GM18498 (cell line): ENCODE data around the gene CCDC102A.

Experiments used
- ATAC-seq: cut with Tn5 transposase; IDR thresholded peaks from one replicate; pipeline ENCODE4 v1.9.1; 2021; ENCODE audit warnings: mild to moderate bottlenecking, moderate library complexity; ENCODE audit not compliant: unreplicated experiment

CCDC102A gene

DNA sequence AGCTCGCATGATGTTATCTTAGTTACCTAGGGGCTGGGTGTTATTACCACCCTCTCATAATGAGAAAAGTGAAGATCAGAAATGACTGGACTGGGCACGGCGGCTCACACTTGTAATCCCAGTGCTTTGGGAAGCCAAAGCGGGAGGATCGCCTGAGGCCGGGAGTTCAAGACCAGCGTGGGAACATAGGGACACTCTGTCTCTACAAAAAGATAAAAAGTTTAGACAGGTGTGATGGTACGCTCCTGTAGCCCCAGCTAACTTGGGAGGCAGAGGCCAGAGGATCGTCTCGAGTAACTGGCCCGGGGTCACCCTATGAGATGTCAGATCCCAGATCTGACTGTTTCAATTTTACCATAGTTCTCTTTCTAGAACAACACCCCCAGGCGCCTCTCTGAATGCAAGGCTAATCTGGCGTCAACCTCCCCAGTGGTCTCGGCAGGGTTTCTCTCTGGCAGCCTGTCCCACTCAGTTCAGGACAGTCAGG is 1.9 kb upstream of the CCDC102A start:
- no peak for ATAC-seq

DNA sequence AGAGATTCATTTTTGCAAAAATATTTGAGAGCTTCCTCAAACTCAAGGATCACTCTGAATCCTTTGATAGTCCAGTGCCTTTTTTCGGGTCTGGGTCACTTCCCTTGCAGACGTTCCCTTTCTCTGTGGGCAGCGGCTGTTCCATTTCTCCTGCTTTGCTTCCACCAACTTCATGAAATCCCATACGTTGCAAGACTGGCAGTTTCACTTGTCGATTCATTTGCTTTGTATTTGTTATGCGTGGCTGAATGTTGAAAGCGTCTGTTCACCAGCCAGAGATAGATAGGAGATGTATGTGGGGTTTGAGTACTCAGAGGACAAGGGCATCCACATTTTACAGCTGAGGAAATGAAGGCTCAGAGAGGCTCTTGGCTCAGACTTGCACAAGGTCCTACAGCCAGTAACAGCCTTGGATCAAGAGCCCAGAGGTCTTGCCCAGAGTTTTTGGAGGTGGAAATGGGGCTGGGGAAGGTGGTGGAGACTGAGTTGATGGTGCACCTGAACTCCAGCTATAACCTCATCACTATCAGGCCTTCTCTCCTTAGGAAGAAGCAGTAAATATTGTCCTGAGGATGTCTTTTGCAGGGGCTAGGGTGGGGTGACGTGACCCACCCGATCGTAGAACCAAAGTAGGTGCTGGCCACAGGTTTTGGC is 1.3 kb upstream of the CCDC102A start:
- ATAC-seq, result no peak

DNA sequence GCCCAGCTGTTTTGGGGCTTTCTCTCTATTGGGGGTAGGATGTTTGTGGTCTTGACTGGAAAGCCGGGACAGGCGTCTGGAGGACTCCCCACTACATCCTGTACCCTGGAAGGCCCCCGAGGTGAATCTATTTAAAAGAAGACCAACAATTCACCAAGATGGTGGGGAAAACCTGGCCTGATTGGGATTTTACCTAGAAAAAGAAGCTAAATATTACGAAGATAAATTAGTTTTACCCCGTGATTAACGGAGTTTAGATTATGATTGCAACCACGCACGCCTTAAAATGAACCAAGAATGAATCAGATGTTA is 779 bp upstream of the CCDC102A start:
- no peak for ATAC-seq

DNA sequence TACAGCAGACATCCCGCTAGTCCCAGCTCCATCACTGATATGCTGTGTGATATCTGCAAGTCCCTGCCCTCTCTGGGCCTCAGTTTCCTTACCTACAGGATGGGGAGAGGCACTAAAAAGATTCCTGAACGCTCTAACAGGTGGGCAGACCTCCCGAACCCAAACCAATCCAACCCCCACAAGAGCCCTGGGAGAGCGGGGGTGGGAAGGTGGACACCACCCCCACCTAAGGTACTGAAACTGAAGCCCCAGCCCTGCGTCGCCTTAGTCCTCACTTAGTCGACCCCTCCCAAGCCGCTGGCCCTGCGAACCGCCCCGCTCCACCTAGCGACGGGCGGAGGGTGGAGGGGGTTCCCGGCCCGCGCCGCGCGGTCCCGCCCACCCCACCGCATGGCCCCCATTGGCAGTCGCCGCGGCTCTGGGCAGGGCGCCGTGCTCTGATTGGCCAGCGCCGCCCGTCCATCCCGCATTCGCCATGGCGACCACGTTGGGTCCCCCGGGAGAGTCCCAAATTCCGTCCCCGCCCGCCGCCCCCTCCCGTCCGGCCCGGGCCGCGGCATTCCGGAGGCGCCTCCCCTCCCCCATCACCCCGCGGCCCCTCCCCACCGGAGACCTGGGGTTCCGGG is 578 bp downstream of the CCDC102A start:
- ATAC-seq, result peak; percentile 72

DNA sequence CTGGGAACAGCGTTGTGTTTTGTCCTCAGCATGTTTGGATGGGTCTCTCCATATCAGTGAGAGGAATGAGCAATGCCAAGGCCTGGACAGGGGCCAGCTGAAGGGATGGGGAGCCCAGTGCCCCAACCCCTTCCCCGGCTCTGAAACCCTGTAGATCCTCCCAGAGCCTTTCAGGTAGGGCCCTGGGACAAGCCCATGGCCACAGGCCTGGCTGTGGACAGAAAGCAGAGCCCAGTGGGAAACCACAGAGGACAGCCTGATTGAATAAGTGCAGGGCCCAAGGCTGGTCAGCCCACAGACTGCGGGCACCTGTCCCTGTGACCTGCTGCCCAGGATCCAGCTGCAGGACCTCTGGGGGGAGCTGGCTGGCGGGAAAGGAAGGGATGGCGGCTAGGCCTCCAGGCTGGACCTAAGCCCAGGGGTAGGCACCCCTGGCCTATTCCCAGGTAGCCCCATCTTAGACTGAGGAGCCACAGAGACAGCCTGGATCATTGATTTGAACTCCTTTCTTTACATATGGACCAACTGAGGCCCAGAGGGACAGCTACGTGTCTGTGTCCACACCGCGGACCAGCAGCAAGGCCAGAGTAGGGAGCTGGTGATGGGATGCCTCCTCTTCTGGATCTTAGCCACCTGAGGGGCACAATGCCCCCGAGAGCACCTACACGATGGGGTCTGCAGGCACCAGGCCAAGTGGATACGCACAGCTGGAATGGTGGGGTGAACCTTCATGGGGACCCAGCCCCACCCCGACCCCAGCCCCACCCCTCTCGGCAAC is 1.3 kb downstream of the CCDC102A start:
- no peak for ATAC-seq

DNA sequence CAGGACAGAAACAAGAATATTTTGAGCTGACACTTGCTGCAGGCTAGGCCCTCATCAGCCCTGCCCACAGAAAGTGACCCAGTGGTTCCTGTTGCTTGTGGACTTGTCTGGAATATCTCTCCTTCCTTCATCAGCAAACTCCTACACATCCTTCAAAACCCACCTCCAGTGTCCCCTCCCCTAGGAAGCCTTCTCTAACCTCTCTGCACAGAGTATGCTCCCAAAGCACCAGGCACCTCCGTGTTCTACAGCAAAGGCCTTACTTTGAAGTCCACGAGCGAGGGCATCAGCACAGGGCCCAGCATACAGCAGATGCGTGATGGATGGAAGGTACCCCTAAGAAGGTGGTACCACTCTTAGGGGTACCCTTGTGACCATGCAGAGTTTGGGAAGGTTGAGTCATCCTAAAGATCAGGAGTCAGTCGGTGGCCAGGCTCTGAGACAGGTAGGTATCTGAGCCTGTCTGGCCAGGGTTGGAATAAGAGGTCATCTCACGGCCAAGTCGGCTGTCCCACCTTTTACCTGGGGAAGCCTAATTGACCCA is 2.0 kb downstream of the CCDC102A start:
- ATAC-seq, result no peak

DNA sequence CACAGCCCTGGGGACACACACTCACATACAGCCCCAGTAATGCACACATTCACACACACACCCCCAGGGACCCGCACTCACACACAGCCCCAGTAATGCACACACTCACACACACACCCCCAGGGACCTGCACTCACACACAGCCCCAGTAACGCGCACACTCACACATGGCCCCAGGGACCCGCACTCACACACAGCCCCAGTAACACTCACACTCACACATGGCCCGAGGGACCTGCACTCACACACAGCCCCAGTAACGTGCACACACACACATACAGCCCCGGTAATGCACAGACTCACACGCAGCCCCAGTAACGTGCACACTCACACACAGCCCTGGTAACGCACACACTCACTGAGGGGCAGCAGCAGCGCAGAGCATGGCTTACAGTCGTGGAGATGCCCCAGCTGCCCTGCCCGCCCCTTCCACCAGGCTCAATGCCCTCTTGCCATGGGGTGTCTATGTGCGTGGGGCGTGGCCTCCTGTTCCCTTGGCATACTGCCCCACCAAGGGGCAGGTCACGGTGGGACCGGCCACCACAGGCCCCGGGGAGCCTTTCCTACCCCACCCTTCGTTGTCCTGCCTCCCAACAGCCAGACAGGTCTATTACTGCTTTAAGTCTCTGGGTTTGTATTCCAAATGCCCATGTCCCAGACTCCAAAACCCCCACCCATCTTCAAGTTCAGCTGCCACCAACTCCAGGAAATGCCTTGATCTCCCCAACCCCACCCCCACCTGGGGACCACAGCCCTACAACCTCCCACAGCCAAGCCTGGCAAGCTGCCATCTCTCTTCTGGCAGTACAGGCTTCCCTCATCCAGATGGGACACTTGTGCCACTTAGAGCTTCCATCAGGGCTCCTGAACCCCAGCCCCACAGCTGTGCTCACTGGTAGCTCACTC is 2.7 kb downstream of the CCDC102A start:
- ATAC-seq, result no peak

DNA sequence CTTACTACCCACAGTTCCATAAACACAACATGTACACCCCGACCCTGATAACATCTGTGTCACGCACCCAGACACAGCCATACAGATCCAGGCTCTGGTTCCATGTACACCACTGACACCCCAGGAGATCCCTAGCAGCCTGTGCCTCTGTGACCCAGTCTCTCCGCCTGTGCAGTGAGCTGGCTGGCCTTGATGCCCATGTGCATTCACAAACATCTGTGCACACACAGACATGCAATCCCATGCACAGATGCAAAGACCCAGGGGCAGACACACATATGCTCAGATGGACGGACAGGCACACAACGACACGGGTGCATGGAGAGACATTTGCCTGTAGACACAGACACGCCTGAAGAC is 4.1 kb downstream of the CCDC102A start:
- no peak for ATAC-seq

DNA sequence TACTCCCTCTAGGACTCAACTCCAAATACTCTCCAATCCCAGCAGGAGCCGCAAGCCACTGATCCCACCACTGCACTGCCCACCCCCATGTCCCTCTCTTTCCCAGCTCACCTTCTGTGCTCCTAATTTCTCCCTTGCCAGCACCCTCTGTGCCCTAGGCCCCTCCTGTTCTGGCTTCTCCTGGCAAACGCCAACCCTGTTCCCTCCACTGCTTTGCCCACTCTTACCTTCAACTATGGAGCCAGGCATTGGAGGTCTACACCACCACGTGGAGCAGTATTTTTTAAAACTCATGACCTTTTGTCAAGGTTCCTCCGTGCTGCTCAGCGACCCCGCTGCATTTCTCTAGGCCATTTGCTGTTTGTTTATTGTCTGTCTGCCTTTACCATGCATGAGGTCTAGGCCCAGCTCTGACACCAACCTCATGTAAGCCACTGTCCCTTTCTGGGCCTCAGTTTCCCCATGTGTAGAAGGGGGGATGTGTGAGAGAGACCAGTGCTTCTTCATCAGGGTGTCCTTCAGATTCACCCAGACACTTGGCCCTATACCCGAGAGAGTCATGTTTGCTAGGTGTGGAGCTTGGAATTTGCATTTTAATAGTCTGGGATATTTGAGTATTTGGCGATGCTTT is 4.6 kb downstream of the CCDC102A start:
- ATAC-seq, result no peak

DNA sequence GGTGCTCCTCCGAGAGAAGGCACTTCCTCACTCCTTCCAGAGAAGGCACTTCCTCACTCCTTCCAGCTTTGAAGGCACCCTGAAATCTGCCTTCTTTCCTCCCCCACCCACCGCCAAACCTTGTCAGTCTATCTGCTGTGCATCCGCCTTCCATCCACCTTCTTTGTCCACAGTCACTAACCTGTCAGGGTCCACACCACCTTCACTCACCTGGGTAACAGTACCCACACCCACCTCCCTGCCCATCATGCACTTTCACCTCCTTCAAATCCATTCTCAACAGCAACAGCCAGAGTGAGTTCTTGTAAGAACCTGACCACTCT is 5.2 kb downstream of the CCDC102A start:
- no peak for ATAC-seq

DNA sequence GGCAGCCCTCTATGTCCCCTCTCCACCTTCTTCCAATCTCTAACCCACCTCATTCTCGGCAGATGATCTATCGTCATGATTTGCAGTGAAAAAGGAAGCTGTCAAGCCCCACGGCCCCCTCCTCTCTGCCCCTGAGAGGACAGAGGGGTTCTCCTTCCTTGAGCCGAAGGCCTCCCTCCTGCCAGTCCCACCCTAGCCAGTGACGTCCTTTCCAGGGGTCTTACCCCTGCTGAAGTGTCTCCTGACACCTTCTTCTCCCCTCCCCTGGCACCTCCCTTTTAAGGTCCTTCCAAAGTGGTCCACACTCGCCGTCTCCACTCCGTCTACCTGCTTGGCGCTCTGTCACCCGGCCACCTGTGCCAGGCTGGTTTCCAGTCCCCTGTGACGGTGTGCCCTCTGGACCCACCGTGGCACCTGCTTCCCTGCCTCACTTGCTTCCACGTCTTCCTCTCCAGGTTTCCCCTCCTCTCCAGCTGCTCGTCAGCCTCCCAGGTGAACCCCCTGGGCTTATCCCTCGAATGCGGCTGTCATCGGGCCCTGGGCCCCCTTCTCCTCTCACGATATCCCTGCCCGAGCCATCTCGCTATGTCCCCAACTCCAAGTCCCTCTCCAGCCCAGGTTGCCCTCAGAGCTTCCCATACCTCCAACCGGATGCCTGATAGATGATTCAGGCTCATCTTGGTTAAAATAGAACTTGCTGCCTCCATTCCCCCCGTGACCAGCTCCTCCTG is 5.7 kb downstream of the CCDC102A start:
- no peak for ATAC-seq

DNA sequence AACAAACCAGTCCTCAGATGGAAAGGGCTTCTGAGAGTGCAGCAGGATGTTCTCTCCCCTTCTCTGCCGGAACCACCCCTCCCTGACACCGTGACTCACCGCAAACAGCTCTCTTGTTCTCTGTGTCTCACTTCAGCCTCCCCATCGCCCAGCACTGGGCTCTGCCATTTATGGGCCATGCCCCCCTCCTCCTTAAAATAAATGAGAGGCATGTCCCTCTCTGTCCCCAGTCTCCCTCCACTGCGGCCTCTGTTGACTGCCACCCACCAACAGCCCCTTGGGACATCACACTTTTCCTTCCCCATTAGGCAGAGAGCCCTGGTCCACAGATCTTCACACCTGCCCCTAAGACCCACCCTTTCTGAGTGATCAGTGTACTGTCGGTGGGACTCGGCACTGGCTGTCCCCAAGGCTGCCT is 6.3 kb downstream of the CCDC102A start:
- ATAC-seq, result peak; percentile 85

DNA sequence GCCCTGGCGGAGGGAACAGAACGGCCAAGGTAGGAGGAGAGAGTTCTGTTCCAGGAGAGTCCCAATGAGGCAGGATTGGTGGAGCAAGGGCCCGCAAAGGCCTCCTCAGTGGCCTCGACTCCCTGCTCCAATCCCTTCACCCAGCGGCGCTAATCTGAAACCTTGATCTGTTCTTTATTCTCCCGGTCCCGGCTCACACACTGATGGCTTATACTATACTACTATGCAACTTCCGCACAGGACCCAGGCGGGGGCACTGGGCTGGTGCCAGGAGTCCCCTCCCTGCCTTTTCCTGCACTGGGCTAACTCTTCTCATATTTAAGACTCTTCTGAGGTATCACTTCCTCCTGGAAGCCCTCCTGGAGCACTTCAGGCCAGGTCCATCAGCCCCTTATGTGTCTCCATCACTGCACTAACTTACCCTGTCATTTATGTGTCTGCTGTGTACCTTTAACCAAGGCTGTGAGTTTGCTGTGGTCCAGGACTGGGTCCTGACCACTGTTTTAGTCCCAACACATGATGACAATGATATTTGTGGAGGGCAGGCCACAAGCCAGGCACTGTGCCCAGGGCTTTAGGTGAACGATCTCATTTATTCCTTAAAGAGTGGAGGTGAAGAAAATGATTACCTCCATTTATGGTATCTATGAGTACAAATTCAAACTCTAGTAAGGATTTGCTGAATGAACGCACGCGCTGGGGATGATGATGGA is 6.8 kb downstream of the CCDC102A start:
- ATAC-seq, result no peak

DNA sequence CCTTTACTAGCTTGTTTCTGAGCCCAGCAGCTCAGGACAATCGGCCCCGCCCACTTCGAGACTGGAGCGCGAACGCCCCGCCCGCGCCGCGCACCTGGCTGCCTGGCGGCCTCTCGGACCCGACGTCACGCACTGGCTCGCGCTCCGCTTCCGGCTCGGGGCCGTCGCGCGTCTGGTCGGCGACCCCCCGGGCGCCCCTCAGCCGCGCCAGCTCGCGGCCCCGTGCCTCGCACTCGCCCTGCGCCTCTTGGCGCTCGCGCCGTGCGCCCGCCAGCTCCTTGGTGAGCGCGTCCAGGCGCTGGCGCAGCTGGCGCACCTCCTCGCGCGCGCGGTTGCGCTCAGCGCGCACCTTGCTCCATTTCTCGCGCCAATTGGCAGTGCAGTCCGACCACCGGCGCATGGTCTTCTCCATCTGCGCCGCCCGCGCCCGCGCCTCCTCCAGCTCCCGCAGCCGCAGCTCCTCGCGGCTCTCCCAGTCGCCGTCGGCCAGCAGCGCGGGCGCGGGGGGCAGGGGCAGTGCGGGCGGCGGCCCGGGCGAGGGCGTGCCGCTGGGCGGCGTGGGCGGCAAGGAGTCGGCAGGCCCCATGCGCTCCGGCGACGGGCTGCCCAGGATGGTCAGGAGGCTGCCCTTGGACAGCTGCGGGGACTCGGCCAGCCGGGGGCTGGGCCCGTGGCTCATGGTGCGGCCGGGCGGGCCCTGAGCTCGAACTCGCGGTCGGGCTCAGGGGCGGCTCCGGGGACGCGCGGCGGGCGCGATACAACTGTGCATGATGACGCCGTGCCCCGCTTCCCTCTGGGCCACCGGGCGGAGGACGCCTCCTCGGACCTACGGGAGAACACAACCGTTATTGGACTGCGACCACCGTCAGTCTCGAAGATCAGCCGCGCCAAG is 7.6 kb downstream of the CCDC102A start:
- ATAC-seq, result no peak

DNA sequence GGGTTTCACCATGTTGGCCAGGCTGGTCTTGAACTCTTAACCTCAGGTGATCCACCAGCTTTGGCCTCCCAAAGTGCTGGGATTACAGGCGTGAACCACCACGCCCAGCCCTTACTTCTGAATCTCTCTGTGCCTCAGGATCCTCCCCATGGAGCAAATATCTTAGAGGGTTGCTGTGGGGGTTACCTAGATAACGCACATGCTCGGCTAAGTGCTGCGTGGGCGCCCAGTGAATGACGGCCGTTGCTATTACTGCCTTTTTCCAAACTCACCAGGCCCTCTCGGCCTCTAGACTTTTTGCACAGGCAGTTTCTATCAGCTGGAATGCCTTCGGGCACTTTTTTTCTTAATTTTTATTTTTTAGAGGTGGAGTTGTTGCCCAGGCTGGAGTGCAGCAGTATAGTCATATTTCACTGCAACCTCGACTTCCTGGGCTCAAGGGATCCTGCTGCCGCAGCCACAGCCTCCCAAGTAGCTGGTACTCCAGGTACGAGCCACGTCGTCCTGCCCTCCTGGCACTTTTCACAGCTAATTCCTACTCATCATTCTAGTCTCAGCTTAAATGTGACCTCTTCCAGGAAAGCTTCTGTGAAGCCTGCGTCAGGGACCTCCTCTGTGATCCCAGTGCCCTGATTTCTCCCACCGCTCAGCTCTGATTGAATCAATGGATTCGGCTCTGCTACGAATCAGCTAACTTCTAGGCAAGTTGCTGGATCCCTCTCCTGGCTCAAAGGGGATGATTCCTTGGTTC is 8.6 kb downstream of the CCDC102A start:
- ATAC-seq, result no peak

DNA sequence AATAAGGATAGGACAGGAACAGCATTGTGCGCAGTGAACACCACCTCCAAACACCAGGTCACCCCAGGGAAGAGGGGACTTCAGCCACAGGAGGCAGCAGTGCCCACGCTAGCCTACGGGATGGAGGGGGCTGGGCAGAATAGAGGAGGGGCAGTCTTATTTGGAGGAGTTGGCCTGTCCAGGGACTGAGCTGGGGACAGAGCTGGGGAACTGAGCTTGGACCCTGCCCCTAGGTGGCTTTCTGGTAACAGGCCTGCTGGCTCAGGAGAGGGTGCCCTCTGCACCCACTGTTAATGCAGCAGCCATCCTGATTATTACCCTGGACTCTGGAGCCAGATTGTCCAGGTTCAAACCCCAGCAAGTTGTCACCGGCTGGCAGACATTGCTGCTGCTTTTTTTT is 9.3 kb downstream of the CCDC102A start:
- no peak for ATAC-seq

DNA sequence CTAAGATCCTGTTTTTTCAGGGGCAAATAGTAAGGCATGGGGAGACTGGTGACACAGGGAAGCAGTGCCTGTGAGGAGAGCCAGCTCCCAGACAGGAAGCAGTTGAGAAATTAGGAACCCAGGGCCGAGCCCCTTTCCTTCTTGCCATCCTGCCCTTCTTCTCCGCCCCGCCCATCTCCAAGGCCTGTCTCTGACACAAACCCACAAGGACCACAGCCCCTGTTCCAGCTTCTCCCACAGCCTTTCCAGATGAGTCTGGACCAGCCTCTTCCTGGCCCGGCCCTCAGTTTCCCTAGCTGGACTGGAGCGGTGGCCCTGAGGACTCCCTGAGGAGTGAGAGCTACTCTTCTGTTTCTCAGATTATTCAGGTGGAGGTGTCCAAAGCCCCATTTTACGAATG is 9.9 kb downstream of the CCDC102A start:
- ATAC-seq, result no peak

DNA sequence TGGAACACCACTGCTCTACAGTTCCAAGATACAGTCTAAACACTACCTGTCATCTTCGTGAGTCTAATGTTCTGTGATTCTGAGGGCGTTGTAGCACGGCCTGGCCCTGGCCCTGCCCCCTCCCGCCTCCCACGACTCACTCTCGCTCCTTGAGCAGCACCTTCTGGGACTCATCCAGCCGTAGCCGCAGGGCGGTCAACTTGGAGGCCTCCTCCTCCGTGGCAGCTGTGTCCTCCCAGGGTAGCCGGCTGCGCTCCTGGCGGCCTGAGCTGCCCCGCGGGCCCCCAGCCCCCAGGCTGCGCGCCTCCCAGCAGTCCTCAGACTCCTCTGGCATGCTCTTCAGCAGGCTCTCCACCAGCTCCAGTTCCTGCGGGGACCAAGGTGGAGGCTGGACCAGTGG is 10.6 kb downstream of the CCDC102A start:
- ATAC-seq, result no peak
